GM19025 (cell line): ENCODE data around the gene CGN.

Source experiments
- ATAC-seq: cut with Tn5 transposase; IDR thresholded peaks from one replicate; pipeline ENCODE4 v1.9.1; 2021; ENCODE audit warnings: mild to moderate bottlenecking, low read depth, moderate library complexity; ENCODE audit not compliant: unreplicated experiment

The CGN gene

DNA sequence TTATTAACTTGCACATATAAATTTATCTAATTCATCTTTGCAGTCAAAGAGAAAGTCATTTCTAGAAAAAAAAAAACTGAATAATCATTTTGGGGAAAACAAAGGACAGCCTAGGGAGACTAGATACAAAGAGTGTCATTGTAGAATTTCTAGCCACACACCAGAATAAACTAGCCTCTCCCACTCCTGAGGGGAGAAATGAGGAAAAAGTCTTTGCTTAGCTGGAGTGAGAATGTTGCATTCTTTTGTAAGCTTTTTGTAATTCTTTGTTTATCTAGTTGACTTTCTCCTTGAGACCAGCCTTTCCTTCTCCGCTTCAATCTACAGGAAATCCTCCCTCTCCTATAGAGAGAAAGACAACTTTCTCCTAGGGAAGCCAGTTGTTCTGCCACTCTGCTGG, 15.9 kb upstream of the CGN start:
- ATAC-seq = no peak

DNA sequence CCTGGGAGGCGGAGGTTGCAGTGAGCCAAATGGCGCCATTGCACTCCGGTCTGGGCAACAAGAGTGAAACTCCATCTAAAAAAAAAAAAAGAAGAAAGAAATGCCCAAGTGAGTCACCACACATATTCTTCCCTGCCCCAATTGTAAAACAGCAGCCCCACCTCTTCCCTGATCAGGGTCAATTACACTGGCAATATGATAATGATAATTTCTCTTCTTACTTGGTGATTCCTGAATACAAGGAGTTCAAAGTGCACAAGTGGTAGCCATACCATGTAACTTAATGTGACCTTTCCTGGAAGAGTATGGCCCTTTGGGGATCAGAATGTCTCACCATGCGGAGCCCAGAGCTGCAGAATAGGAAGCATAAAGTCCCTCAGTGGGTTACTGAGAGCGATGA, 11.8 kb upstream of the CGN start:
- ATAC-seq = no peak

DNA sequence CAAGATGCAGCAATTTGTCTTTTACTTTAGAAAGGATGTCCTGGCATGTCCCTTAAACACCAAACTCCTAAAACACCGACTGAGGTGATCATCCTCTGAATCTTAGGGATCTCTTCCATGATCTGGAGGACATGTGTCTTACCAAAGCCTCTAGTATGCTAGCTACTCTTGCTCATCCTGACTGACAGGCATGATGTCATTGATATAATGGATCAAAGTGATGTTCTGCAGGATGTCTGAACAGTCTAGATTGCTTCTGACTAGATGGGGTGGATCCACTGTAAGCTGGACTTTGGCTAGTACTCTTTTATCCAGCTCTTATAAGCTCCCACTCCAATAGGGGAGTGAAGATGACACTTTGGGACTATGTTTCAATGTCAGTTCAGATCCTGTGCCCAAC, 11.3 kb upstream of the CGN start:
- no peak for ATAC-seq

GRCh38 chr1:151501474-151501873, 9.7 kb upstream of the CGN start:
- no peak for ATAC-seq

DNA sequence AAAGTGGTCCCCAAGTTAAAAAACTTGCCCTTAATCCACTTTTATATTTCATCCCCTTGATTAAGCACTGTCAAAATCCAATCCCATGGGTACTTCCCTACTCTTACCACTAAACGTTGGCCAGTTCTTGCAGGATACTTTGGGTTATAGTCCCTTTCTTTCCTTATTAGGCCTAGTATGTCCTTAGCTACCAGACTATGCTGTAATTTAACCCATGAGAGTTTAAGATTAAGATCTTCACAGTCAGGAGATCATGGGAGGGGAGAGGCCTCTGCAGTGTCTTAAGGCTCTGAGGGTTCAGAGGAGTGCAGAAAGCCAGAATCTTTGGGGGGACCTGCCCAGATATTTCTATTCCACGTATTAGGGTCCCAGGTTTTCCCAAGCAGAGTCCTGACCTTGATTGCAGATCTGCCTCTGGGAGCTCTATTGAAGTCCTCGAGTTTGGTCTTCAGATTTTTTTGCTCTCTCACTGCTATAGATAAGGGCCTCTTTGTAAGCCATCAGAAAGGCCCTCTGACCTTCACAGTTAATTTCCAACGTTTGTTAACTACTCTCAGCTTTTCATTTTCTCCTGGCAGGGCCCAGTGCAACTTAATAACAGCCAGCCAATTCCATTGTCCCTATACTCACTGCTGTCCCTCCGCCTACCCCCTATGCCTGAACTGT, 9.0 kb upstream of the CGN start:
- no peak for ATAC-seq

DNA sequence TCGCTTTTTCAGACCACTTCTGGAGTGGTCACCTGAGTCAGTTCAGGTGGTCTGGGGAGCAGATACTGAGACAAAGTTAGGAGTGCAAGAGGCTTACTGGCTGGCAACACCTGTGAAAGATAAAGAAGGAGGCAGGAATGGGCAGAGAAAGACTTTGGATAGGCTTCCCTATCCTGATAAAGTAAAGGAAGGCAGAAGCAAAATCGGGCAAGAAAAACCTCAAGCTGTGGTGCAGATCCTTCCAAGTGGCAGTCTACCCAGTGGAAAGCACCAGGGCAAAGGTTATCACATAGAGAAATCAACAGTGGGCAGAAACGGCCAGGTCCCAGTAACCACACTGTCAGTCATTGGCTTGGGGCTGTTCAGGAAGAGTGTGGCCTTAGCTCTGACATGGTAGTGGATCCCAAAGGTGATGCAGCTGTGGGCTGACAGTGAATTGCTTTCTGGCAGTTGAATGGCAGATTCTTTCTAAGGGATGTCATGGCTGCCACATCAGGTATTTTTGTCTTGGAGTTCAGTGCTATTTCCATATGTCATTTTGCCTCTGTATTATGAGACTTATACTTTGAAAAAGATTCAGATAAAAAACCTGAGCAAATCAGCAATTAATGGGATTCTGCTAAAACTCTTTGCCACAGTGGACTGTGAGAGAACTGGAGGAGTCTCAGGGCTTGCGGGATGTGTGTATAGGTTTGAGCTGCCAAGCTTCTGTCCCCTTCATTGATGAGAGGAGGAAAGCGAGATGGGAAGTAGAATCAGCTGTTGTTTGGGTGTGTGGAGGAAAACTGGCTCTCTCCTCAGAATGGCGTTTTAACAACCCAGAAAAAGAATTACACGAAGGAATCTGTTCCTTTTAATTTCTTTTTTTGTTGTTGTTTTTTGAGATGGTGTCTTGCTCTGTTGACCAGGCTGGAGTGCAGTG, 8.1 kb upstream of the CGN start:
- no peak for ATAC-seq

DNA sequence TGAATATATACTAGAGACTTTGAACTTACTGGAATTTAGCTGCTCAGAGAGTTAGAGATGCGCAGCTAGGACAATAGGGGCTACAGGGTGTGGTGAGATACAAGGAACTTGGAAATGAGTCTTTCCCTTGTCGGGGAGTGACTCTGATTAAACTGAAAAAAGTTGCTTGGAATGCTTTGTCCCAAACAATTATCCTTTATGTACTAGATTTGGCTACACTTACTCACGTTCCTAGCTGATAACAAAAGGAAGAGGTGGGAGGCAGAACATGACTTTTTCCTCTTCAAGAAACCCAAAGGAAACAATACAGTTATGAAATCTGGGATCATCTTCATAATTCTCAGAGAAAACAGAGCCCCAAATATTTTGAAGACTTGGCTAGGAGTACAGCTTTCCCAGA, 6.9 kb upstream of the CGN start:
- no peak for ATAC-seq

DNA sequence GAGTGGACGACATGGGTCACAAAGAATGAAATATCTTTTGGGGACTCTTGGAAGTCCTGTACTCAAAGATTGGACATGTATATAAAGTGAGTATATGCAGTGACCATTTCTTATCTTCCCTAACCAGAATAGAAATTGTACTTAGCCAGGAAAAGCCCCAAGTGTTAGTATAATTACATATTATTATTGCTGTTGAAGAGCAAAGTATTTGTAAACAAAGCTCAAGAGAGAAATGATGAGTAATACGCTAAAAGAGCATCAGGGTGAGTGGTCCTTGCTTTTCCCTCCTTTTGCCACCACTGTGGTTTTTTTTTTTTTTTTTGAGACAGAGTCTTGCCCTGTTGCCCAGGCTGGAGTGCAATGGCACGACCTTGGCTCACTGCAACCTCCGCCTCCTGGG, 6.4 kb upstream of the CGN start:
- no peak for ATAC-seq

- ATAC-seq = no peak
Measured at GRCh38 chr1:151508833-151509232, 2.4 kb upstream of the CGN start.

DNA sequence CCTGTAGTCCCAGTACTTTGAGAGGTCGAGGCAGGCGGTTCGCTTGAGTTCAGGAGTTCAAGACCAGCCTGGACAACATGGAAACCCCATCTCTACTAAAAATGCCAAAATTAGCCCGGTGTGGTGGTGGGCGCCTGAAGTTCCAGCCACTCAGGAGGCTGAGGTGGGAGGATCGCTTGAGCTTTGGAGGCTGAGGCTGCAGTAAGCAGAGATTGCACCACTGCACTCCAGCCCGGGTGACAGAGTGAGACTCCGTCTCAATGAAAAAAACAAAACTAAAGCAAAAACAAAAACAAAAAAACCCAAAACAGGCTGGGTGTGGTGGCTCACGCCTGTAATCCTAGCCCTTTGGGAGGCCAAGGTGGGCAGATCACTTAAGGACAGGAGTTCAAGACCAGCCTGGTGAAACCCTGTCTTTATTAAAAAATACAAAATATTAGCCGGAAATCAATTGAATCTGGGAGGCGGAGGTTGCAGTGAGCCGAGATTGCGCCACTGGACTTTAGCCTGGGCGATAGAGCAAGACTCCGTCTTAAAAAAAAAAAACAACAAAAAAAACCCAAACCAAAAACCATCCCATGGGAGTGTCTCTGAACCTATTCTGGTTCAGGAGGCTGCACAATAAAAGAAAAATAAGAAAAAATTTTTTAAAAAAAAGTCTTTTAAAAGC, 1.7 kb upstream of the CGN start:
- ATAC-seq = no peak

- no peak for ATAC-seq
Measured at GRCh38 chr1:151510020-151510405, 1.2 kb upstream of the CGN start.

GRCh38 chr1:151510614-151510956, 602 bp upstream of the CGN start:
- ATAC-seq = no peak

DNA sequence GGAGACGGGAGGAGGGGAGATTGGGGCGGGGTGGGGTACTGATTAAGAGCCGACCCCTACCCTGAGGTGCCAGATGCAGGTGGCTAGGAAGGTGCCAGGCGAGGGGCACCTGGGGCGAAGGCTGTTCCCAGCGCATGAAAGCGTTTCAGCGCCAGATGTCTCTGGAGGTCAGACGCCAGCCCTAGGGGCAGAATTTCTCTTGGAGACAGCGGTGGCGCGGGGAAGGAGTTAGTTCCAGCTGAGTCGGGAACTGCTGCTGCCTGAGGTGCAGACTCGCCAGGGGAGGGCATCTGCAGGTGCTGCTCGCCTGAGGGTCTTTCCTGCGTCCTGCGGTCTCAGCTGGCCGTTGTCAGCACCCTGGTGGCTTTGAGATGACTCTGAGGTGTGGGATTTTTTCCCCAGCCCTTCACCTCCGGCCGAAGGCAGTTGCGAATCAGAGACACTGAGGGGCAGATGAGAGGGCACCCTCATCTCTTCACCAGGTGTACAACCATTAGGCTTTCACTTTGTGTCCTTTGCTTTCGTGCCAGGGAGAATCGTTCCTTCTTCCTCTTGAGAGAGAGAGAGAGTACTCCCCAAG, 539 bp downstream of the CGN start:
- no peak for ATAC-seq

DNA sequence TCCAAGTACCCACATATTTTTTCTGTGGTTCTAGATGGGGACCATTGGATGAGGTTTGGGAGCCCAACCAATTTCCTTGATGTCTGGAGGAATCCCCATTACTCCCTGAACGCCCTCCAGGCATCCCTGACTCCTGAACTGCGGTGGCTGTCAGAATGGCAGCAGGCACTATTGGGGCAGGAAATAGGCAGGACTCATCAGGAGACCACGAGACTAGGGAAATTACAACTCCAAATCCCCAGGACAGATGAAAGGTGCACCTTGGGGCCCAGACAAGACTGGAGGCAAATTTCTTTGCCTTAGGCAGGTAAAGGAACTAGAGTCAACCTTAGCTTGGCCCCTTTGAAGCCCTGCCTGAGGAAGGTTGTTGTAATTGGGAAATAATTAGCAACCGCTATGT, 1.1 kb downstream of the CGN start:
- ATAC-seq = no peak

GRCh38 chr1:151512801-151513625, 1.8 kb downstream of the CGN start:
- ATAC-seq = no peak

DNA sequence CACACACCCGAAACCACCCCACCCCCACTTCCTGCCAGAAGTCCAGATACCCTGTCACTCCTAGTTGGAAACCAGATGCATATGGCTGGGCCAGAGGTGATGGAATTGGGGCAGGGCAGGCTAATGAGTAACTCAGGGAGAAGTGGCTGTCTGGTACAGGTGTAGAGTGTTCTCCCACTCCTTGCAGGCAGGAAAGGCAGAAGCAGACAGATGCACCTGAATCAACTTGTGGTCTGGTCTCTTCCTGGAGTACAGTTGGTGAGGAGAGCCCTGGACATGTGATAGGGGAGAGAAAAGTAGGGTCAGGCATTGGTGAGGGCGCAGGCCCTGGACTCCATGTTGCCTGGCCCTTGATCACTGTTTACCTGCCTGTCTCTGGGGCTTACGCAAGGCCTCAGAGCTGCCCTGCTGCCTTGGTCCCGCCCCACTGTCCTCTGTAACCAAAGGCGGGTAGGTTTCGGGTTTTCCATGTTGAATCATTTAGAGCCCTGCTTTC, 2.5 kb downstream of the CGN start:
- ATAC-seq = no peak

DNA sequence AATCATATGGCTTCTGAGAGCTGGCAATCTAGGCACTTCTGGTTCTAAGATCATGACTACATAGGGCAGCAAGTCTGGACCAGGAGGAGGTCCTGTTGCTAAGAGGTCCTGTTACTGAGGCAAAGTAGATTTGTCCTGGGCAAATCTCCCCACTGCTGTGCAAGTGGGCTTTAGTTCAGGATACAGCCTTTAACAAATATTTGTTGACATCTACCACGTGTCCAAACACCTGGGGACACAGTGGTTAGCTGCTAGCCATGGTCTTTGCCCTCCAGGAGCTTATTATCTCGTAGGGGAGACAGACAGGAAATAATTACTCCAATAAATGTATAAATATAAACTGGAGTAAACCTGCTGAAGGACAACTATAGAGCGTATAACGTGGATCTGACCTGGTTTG, 3.2 kb downstream of the CGN start:
- ATAC-seq = no peak

- ATAC-seq = no peak
Measured at GRCh38 chr1:151515265-151515664, 4.1 kb downstream of the CGN start.

DNA sequence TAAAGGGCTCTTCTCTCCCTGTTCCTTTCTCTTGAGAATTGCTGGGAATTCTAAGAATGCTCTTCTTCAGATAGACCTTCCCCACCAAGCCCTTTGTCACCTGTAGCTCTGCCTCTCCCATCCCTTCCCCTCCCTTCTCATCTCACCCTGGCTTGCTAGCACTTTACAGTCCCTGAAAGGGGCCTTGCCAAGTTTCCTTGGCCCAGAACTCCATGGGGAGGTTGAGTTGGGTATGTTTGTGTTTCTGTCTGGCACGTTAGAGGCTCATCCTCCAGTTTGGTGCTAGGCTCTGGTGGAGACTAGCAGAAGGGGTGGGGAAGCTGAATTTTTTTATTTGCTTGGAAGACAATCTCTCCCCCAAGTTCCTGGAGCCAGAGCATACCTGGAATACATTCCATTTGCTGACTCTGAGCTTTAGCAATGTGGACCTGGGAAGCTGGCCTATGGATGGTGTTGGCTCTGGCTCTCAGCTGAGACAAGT, 4.9 kb downstream of the CGN start:
- ATAC-seq = no peak

- no peak for ATAC-seq
Measured at GRCh38 chr1:151518431-151518830, 7.2 kb downstream of the CGN start.
